ENCODE data around the gene CD300A. TPM values are rescaled to one million over a fixed set of nuclear protein-coding genes. Genes with fewer than 3 reads are reported as not detected.
A peak's percentile ranks its signal among the peaks of the same experiment; 100 is the strongest.

CD300A gene
- total RNA-seq, 1 donor from 2014 or later = 3.8 TPM

- ATAC-seq = peak; percentile 78
- DNase-seq (ENCODE audit: low spot score) = peak; percentile 96
These were observed 12.0 kb upstream of the CD300A start for GRCh38 chr17:74454197-74455024.

DNA sequence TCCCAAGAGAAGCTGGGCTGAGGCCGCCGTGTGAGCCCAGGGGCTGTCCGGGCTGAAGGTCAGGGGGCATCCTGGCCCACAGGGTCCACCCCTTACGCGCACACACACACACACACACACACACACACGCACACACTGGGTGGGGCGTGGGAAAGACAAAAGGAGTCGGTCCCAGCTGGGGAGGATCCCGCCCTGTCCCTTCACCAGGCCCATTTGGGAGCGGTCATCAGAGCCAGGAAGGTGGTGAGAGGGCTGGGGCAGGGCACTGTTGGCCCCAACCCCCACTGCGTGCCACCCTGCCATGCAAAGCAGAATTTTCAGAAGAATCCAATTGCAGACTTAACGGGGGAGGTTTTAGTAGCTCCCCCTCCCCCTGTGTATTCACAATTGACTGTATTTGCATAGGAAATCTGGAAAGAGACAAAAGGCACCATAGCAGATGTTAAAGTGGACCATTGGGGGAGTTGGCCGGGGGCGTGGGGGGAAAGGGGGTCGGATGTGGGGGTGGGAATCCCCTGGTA, 11.3 kb upstream of the CD300A start:
- ATAC-seq (peak; percentile 0), DNase-seq (ENCODE audit: low spot score) (no peak)

DNA sequence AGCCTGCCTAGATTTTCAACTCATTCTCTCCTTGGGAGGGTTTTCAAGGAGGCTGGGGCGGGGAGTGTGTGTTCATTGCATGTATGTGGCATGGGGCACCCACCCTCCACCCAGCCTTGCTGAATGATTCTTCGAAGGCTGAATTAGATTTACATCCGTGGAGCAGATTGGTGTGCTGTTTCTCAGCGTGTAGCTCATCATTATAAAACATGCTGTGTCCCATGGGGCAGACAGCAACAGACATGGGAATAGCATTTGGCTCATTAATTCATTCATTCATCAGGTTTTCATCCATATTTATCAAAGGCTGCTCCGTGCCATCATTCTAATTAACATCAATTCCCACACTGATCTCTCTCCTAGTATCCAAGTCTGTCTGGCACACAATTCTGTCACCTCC, 10.6 kb upstream of the CD300A start:
- ATAC-seq = no peak
- no peak for DNase-seq (ENCODE audit: low spot score)

DNA sequence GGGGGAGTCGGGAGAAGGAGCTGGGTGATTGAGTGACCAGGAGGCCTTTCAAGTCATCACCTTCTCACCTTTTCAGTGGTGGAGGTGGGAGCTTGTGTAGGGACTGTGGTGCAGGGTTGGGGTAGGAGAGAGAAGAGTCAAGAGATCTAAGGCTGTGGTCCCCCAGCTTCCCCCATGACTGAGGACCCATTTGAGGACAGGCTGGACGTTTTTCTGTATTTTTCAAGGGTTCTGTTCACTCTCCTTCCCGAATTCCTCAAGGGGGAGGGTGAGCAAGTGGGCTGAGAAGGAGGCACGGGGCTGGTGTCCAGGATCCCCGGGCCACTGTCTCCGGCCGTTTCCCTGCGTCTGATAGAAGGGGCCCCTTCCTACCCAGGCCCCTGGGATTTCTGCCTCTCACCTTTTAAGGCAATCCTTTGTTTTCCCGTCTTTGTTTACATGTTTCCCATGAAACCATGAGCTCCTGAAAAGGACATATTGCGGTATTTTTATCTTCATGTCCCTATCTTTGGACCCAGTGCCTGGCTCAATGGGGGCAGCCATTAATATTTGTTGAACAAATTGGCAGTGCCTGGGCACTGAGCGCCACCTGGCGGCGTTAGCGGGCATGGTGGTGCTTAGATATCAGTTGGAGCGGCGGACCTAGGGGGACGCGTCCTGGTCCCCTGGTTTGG, 9.2 kb upstream of the CD300A start:
- DNase-seq (ENCODE audit: low spot score) (peak; percentile 83), ATAC-seq (peak; percentile 14)

DNA sequence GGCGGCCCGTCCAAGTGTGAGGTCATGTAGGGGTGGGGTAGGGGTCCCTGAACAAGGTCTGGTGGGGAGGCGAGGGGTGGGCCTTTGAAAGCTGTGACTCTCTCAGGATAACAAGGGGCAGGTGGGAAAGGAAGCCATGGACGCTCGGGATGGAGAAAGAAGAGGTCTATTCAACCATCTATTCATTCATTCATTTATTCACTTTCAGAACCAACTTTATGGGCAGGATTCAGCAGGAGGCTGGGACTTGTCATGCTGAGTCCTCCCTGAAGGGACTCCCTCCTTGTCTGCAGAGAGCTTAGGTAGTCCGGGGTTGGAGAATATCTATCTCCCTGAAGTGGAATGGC, 8.6 kb upstream of the CD300A start:
- ATAC-seq (no peak), DNase-seq (ENCODE audit: low spot score) (no peak)

- DNase-seq (ENCODE audit: low spot score) (no peak), ATAC-seq (no peak)
These were observed 7.6 kb upstream of the CD300A start for GRCh38 chr17:74458835-74459234.

DNA sequence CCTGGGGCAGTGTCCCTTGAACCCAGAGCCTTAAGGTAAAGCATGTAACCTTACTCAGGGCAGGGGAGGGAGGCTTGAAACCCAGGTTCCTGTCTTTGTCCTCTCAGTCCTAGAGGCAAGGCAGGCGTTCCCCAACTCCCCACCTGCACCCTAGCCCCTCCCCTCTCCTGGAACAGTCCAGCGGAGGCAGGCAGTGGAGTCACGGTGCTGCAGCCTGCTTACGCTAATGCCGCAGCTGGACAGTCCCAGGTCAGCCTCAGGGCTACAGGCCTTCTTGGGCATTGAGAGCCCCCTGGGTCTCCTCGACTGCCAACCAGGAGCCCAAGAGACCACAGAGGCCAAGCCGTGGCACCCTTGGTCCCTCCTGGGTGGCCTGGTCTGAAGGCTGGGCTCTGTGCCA, 6.8 kb upstream of the CD300A start:
- DNase-seq (ENCODE audit: low spot score) = no peak

GRCh38 chr17:74460241-74460640, 6.2 kb upstream of the CD300A start:
- ATAC-seq (no peak), DNase-seq (ENCODE audit: low spot score) (no peak)

More for the DNA sequence above, 6.8 kb upstream of the CD300A start:
- ATAC-seq = no peak

DNA sequence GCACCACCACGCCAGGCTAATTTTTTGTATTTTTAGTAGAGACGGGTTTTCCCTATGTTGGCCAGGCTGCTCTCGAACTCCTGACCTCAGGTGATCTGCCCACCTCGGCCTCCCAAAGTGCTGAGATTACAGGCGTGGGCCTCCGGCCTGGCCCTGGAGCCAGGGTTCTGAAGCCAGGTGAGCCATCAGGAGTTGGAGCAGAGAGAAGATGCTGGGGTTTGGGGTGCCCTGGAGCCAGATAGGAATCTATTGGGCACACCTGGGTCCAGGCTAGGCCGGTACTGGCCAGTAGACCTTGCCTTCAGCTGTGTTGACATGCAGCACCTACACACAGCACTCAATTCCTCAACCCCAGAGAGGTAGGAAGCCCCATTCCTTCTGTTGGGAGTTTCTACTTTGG, 5.4 kb upstream of the CD300A start:
- no peak for ATAC-seq

DNA sequence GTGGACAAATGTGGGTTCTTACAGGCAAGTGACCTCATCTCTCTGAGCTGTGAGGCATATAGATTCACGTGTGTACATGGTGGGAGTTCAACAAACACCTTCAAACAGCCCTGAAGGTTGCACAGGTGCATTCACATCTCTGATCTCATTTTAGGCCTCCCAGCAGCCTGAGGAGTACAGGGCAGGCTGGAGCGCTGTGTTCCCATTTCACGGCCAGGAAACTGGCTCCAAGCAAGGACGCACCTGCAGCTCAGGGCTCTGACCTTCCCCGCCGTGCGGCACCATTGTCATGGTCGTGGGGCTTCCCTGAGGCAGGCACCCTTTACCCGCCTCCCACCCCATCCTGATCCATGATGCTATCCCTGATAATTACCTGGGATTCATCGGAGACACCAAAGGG, 4.8 kb upstream of the CD300A start:
- no peak for DNase-seq (ENCODE audit: low spot score)
- ATAC-seq = no peak

More for the DNA sequence above, 5.4 kb upstream of the CD300A start:
- no peak for DNase-seq (ENCODE audit: low spot score)

GRCh38 chr17:74464730-74465377, 1.6 kb upstream of the CD300A start:
- DNase-seq (ENCODE audit: low spot score) = no peak
- ATAC-seq = no peak

DNA sequence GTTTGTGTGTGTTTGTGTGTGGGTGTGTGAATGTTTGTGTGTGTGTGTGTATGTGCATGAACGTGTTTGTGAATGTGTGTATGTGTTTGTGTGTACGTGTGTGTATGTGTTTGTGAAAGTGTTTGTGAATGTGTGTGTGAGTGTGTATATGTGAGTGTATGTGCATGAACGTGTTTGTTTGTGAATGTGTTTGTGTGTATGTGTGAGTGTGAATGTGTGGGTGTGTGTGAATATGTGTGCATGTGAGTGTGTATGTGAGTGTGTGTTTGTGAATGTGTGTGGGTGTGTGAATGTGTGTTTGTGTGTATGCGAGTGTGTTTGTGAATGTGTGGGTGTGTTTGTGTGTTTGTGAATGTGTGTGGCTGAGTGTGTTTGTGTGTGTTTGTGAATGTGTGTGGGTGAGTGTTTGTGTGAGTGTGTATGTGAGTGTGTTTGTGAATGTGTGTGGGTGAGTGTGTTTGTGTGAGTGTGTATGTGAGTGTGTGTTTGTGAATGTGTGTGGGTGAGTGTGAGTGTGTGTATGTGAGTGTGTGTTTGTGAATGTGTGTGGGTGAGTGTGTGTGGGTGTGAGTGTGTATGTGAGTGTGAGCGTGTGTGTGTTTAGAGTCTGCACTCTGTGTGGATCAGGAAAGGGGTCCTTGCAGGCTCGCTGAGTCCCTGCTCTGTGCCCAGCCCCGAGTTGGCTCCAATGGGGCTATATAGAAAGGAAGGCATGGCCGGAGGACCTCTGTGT, 890 bp upstream of the CD300A start:
- ATAC-seq (no peak), DNase-seq (ENCODE audit: low spot score) (no peak)

DNA sequence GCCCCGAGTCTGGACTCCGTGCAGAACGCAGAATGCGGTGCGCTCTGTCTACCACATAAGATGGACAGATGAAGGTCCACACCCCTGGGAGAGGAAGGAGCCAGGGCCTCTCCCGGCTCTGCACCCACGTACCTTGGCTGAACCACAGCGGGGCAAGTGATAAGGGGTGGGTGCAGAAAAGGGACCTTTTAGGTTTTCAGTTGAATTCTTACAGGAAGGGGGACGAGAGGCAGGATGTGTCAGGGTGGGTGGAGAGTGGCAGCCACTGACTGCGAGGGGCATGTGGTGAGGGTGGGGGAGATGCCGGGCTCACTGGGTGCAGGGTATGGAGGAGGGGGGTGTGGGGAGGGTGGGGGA, 372 bp downstream of the CD300A start:
- DNase-seq (ENCODE audit: low spot score) (no peak), ATAC-seq (no peak)

- no peak for DNase-seq (ENCODE audit: low spot score)
- no peak for ATAC-seq
These were observed 952 bp downstream of the CD300A start for GRCh38 chr17:74467221-74467951.

- ATAC-seq (no peak), DNase-seq (ENCODE audit: low spot score) (no peak)
These were observed 4.9 kb downstream of the CD300A start for GRCh38 chr17:74471341-74471740.

DNA sequence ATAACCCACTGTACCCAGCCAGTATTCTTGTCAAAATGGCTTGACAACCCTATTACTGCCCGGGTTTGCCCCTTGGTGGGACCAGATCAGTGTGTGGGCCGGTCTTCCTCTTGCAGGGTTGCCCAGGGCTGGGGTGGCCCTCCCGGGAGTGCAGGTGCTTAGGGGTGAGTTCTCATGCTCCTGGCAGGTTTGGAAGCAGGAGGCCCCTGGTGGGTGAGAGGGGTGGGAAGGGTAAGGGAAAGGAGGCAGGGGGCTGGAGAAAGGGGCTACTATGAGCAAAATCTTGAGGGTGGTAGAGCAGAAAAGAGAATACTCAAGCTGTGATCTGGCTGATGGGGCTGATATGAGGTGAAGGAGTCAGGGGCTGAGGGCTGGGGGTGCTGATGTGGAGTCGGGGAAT, 6.5 kb downstream of the CD300A start:
- ATAC-seq (no peak), DNase-seq (ENCODE audit: low spot score) (no peak)

GRCh38 chr17:74473294-74473693, 6.9 kb downstream of the CD300A start:
- ATAC-seq (no peak), DNase-seq (ENCODE audit: low spot score) (no peak)

- ATAC-seq (no peak), DNase-seq (ENCODE audit: low spot score) (no peak)
These were observed 7.8 kb downstream of the CD300A start for GRCh38 chr17:74474043-74474792.

DNA sequence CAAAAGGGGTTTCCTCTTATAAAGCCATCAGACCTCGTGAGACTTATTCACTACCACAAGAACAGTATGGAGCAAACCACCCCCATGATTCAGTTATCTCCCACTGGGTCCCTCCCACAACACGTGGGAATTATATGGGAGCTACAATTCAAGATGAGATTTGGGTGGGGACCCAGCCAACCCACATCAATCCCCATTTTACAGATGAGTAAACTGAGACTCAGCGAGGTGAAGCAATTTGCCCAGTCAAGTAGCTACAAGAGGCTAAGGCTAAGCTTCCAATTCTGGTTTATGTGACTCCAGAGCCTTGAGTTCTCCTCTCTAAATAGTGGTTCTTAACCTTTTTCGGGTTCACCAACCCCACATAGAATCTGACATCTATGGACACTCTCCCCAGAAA, 8.8 kb downstream of the CD300A start:
- DNase-seq (ENCODE audit: low spot score) = no peak
- ATAC-seq = no peak

DNA sequence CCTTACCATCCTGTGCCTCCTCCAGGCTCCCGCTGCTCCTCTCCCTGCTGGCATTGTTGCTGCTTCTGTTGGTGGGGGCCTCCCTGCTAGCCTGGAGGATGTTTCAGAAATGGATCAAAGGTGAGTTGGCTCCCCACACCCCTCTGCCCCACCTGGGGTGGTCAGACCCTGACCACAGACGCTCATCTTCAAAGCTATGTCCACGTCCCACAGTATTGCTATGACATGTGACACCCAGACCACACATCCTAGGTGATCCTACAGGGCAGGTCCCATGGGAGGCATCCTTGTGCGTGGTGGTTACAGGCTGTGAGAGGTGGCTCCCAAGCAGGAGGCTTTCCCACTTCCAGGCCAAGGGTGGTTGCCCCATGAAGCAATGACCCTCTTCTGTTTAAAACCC, 11.0 kb downstream of the CD300A start:
- ATAC-seq (no peak), DNase-seq (ENCODE audit: low spot score) (no peak)

Data from left lobe of liver (tissue), 2 donors.